CD4-positive, alpha-beta T cell treated with Interleukin-17A for 1 hour (primary cell): Measurements from ENCODE around the gene SPOCK1.
"Not testable (repeated sequence)": the region's sequence is repeated elsewhere in the genome, so short reads cannot be mapped to it uniquely, and the experiment has no call there.

Experiments used
- DNase-seq: peaks from one replicate; pipeline ENCODE4 v3.0.0-alpha.2; 2020

SPOCK1 gene

DNA sequence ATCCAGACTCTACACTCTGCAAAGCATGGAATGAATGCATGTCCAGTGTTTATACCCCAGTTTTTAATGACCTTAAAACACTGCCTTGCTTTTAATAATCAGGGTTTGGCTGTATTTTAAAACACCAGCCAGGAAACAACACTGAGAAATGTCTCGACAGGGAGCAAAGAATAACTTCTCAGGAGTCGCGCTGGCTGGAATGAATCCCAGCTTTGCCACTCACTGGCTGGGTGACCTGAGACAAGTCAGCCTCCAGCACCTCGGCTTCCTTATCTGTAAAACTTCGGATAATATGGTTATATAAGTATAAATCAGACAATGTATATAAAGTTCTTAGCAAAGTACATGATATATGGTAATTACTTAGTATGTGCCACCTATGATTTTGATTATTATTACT is 505.0 kb downstream of the SPOCK1 start:
- DNase-seq, result no peak

DNA sequence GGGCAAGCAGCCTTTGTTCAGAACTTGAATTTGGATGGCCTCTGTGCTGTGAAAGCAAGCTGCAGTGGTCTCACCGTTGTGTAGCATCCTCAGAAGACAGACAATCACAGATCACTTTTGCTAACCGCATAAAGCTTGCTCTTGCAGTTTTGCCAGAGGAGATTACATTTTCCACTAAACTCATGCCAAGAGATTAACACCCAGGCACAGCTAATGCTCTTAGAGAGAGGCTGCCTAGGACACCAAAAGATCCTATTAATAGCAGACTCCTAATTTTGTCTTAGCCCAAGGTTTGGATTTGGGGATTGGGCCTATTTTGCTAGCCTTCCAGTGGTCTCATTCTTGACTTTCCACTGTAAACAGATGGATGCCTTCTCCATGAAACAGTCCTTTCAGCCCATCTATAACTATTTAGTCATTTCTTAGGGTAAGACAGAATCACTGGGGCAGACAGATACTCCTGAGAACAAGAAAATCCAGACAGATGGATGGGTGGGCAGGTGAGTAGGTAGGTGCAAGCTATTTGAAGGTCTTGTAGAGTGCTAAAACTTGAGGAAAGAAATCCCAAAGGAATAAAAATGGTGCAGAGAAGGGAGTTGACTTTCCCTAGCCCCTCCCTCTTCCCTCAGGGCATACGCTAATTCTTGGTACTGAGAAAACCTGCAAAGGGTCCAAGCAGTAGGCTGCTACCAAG is 506.2 kb downstream of the SPOCK1 start:
- no peak for DNase-seq

DNA sequence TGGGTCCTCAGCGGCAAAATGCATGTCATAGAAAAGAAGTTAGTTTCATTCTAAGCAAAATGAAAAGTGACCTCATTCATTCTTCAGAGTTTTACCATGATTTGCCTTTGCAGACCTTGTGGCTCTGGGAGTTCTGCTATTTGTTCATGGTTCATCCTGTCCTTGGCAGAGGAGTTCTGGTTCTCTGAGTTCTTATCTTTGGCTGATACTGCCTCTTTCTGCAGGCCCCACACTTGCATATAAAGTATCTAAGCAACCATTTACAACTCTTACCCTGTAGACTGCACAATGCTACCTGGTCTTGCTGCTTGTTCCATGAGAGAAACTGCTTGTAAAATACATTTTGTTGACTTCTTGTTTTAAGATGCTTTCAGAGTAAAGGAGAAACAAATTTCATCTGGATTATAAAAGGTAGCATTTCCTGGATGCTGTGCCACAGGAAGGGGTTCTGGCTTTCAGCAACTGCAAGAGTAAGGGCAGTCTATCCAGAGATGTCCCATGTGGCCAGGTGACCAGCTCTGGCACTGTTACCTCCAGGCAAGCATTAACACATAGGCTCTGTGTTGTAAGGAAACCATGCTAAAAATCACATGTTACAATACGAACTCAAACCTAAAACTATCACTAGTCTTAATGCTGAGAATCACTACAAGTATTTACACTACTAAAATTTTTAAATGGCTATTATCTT is 513.2 kb downstream of the SPOCK1 start:
- no peak for DNase-seq

DNA sequence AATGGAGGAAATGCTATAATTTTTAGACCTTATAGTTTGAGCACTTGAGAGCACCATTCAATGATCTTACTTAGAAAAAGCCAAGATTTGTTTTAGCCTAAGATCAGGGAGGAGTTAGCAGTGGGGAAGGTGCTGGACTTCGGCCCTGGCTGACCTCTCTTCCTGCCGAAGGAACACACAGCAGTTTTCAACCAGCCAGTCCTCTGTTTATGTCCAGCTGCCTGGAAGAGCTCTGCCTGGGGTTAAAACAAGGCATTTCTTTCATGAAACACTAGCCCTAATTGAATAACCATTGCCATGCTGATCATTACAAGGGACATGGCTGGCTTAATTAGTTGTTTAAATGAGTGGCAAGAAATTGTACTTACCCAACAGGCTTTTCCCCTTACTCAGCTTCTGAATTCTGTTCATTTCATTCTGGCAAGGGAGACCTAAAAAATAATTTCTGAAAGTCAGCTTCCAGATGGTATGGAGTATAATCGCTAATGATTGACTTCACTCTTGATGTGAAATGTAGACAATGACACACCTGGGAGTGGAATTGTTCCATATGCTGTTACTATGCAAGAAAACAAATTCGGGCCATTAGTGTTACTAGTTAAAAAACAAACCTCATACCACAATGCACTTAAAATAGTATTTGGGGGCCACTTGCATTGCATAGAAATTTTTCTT is 514.2 kb downstream of the SPOCK1 start:
- no peak for DNase-seq

DNA sequence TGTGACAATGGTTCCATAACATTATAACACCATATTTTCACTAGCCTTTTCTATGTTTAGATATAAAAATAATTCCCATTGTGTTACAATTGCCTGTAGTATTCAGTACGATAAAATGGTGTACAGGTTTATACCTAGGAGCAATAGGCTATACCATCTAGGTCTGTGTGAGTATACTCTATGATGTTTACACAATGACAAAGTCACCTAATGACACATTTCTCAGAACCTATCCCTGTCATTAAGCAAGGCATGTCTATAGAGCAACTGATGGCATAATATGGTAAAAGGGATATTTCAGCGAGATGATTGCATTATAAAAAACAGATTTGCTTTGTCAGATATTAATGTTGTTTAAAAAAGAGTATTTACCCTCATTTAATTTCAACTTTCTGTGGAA is 517.2 kb downstream of the SPOCK1 start:
- no peak for DNase-seq

DNA sequence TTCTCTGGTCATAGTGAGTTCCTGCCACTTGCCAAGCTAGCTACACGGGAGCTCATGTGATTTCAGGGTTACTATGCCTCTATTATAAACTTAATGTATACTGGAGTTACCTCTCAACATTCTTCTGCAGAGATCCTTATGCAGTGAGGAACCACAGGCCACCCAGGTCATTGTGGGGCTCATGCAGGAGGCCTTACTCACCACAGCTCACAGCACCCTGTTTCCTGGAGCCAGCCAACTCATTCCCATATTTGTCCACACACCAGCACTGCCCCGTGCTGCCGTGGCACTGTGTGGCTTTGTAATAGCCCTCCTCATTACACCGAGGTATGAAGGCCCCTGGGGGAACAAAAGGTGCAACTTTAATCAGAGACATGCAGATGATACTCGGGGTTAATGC is 520.0 kb downstream of the SPOCK1 start:
- DNase-seq, result no peak

DNA sequence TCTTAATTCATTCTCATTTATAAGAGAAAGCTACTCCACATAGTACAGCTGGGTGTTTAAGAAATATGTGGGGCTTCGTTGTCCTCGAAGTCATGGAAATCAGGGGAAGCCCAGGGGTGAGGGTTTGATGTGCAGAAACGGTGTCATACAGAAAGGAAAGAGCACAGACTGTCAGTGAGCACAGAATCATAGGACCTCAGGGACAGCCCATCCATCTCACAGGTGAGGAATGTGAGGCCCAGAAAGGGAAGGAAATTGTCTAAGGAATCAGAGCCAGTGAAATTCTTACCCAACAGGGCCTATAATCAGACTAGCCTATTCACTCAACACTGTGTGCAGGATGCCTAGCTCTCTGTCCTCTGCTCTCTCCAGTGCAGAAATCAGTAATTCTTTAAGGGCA is 535.6 kb downstream of the SPOCK1 start:
- no peak for DNase-seq

DNA sequence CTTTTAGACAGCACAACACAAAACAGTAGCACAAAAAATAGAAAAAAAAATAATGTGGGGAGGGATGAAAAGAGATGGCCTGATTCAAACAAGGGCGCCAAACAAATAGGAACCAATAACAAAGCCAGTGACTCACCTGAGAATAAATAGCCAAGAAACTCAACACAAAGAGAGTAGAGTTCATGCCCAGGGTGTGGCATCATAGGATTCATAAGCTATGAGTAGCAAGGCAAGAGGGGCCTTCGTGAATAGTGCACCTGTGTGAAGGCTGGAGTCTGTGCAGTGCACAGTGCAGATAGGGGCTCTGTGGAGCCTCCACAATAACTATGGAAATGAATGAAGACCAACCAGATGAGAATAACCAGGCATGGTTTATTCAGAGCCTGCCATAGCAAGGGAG is 541.7 kb downstream of the SPOCK1 start:
- no peak for DNase-seq

DNA sequence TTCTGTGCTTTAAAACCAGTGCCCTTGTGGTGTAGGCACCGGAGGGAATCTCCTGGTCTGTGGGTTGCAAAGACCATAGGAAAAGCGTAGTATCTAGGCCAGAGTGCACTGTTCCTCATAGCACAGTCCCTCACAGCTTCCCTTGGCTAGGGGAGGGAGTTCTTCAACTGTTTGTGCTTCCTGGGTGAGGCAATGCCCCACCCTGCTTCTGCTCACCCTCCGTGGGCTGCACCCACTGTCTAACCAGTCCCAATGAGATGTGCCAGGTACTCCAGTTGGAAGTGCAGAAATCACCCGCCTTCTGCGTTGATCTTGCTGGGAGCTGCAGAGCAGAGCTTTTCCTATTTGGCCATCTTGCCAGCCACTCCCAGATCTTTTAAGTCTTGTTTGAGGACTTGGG is 545.0 kb downstream of the SPOCK1 start:
- not testable (repeated sequence) for DNase-seq

DNA sequence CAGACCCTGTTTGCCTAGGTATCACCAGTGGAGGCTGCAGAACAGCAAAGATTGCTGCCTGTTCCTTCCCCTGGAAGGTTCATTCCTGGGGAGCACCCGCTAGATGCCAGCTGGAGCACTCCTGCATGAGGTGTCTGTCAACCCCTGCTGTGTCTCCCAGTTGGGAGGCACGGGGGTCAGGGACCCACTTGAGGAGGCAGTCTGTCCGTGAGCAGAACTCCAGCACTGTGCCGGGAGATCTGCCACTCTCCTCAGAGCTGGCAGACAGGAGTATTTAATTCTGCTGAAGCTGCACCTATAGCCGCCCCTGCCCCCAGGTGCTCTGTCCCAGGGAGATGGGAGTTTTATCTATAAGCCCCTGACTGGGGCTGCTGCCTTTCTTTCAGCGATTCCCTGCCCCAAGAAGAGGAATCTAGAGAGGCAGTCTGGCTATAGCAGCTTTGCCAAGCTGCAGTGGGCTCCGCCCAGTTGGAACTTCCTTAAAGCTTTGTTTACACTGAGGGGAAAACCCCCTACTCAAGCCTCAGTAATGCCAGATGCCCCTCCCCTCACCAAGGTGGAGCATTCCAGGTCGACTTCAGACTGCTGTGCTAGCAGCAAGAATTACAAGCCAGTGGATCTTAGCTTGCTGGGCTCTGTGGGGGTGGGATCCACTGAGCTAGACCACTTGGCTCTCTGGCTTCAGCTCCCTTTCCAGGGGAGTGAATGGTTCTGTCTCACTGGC is 545.6 kb downstream of the SPOCK1 start:
- not testable (repeated sequence) for DNase-seq

DNA sequence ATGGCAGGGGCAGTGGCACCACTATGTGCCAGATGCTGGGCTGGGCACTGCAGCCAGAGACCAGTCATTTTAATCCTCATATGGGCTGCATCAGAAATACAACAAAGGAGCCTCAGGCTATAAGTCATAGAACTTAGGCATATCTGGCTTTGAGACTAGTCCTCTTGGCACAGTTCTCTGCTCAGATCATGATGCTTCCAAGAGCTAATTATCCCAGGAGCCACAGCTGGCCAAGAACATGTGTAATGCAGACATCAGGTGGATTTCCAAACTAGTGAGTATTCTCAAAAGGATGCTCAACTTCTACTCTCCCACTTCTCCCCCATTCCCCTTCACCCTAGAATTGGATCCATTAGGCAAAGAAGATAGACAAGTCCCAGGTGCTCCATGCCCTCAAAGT is 571.6 kb downstream of the SPOCK1 start:
- DNase-seq, result no peak

DNA sequence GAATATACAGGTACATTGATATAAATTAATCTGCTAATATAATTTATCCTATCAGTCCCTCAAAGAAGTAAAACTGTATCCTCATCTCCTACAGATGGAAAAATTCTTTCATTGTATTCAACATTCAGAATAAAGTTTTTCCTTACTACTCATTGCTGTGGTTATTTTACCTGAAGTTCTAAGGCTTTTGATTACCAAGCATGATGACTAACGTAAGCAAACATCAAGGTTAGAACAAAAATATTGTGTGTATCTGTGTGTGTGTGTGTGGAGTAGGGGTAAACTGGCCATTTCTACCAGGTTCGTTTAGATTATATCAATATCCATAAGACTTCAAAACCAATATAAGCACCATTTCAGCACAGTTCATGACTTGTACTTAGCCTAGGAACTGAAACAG is 573.1 kb downstream of the SPOCK1 start:
- no peak for DNase-seq
